Measurements from ENCODE around the gene ZDHHC4.
"Not testable (repeated sequence)": the region's sequence is repeated elsewhere in the genome, so short reads cannot be mapped to it uniquely, and the experiment has no call there.

The ZDHHC4 gene

DNA sequence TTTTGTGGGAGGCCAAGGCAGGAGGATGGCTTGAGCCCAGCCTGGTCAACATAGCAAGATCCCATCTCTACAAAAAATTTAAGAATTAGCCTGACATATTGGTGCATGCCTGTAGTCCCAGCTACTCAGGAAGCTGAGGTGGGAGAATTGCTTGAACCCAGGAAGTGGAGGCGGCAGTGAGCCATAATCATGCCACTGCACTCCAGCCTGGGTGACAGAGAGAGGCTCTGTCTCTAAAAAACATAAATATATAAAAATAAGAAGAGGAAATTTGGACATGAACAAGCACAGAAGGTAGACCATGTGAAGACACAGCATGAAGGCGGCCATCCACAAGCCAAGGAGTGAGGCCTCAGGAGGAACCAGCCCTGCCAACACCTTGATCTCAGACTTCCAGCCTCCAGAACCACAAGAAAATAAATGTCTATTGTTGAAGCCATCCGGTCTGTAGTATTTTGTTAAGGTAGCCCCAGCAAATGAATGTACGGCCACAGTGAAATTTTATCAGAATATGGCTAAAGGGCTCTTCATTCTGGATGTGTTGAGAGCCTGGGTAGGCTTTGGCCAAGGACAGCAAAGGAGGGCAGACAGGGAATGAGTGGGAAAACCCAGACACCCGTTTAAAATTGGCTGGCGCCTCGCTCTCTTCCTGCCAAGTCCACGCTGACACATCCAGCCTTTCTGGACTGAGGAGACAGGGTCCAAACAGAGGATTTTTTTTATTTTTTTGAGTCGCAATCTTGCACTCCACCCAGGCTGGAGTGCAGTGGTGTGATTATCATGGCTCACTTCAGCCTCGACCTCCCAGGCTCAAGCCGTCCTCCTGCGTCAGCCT is 13.1 kb upstream of the ZDHHC4 start:
- no peak for DNase-seq (ENCODE audit: insufficient read length, low spot score)
- FAIRE-seq, result no peak
- TF ChIP-seq, protein P1, sequence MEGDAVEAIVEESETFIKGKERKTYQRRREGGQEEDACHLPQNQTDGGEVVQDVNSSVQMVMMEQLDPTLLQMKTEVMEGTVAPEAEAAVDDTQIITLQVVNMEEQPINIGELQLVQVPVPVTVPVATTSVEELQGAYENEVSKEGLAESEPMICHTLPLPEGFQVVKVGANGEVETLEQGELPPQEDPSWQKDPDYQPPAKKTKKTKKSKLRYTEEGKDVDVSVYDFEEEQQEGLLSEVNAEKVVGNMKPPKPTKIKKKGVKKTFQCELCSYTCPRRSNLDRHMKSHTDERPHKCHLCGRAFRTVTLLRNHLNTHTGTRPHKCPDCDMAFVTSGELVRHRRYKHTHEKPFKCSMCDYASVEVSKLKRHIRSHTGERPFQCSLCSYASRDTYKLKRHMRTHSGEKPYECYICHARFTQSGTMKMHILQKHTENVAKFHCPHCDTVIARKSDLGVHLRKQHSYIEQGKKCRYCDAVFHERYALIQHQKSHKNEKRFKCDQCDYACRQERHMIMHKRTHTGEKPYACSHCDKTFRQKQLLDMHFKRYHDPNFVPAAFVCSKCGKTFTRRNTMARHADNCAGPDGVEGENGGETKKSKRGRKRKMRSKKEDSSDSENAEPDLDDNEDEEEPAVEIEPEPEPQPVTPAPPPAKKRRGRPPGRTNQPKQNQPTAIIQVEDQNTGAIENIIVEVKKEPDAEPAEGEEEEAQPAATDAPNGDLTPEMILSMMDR (IDR thresholded peaks at IDR 0.05; ENCODE audit: insufficient read depth, missing control alignments), result no peak

DNA sequence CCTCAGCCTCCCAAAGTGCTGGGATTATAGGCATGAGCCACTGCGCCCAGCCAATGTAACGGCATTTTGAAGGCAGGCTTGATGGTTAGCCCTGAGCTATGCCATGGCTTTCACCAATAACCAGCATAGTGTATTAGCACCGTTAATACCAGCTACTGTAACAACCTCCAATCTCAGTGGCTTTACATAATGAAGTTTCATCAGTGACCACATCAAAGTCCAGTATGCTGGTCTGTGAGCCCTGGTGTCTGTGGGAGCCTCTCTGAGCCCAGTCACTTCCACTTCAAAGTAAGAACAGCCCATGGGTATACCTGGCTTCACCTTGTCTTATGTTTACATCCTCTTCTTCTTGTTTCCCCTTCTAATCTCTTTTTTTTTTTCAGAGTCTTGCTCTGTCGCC is 11.6 kb upstream of the ZDHHC4 start:
- DNase-seq (ENCODE audit: insufficient read length, low spot score) (no peak), FAIRE-seq (no peak)
- TF ChIP-seq, protein P1 (IDR thresholded peaks at IDR 0.05; ENCODE audit: insufficient read depth, missing control alignments), result no peak

DNA sequence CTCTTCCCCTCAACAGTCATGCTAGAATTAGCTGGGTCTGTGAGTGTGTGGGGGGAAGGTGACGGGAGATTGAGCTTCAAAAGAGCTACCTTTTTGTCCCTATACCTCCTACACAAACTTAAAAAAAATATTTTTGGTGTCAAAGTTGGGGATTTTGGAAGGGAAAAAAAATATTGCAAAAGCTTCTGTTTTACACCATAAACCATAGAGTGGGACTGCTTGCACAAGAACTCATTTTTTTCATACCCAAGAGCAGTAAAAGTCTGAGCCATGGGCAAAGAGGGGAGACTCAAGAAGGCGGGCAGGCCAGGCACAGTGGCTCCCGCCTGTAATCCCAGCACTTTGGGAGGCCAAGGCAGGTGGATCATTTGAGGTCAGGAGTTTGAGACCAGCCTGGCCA is 9.4 kb upstream of the ZDHHC4 start:
- TF ChIP-seq, protein P1 (IDR thresholded peaks at IDR 0.05; ENCODE audit: insufficient read depth, missing control alignments), result no peak
- FAIRE-seq (no peak), DNase-seq (ENCODE audit: insufficient read length, low spot score) (no peak)

DNA sequence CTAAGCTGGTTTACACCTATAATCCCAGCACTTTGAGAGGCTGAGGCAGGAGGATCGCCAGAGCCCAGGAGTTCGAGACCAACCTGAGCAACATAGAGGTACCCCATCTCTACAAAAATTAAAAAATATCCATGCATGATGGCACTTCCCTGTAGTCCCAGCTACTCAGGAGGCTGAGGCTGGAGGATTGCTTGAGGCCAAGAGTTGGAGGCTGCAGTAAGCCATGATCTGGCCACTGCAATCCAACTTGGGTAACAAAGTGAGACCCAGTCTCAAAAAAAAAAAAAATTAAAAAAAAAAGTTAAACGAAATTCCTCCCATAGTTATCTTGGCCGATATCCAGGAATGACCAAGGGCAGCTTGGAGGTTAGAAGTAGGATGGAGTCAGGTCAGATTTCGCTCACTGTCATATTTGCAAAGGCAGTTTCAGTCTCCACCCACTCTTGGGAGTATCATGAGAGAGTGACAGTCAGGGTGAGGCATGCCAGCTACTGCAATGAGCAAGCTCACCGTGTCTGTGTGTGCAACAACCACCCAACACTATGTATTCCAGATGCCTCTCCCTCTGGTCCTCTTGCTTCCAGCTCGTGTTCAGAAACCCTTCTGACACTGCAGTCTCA is 6.0 kb upstream of the ZDHHC4 start:
- DNase-seq (ENCODE audit: insufficient read length, low spot score), result no peak
- FAIRE-seq, result no peak
- TF ChIP-seq, protein P1 (IDR thresholded peaks at IDR 0.05; ENCODE audit: insufficient read depth, missing control alignments), result no peak

DNA sequence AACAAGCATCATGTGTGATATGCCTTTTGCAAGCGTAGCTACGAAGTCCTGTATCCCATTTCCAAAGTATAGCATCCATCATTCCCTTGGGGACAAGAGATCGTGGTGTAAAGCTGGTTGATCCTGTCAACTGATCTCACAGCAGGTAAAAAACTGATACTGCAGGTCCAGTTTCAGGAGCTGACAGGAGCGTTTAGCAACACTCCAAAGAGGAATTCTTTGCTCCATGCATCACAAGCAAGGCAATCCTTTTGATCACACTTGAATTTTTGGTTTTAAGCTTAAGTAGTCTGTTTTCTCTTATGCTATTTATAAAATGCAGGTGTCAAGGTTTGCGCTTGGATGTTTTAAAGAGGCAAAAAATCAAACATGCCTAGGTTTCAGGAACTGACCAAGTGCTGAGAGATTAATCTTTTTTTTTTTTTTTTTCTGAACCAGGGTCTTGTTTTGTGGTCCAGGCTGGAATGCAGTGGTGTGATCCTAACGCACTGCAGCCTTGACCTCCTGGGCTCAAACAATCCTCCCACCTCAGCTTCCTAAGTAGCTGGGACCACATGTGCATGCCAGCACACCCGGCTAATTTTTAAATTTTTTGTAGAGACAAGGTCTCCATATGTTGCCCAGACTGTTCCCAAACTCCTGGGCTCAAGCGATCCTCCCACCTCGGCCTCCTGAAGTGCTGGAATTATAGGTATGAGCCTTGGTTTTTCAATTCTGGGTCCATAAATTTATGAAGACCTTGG is 1.8 kb upstream of the ZDHHC4 start:
- DNase-seq (ENCODE audit: insufficient read length, low spot score), result no peak
- FAIRE-seq, result no peak

DNA sequence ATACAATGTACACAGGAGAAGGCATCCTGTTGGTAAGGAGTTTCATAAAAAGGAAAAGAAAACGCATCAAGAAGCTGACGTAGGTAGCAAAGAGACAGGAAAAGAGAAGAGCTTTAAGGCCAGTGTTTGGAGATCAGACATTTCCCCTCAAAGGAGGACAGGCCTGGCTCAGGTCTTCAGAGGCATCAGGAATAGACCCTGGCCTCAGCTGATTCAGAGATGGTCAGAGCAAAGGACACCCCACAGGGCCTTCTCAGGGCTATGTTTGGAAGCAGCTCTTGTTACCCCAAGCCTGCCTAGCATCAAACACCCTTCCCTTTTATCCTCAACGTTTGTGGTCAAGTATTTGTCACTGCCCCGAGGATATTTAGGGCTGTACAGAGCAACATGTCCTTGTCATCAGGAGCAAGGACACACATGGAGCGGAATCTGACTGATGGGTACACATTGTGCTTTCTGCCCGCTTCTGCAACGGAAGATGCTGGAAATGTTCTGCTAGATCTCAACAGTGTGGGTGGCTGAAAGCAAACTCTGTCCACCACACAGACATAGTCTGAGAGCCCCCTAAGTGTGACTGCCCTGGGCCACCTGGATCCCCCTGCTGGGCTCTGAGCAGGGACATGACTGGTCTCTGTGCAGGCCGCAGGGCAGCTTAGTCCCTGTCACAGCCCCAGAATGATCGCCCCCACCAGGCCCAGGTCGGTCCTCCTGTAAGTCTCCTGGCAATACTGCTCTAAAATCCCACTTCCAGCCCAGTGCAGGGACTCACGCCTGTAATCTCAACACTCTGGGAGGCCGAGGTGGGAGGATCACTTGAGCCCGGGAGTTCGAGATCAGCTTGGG is 1.0 kb upstream of the ZDHHC4 start:
- DNase-seq (ENCODE audit: insufficient read length, low spot score) (no peak), FAIRE-seq (no peak)
- TF ChIP-seq, protein P1 (IDR thresholded peaks at IDR 0.05; ENCODE audit: insufficient read depth, missing control alignments), result no peak

More for the DNA sequence above, 1.8 kb upstream of the ZDHHC4 start:
- TF ChIP-seq, protein P1 (IDR thresholded peaks at IDR 0.05; ENCODE audit: insufficient read depth, missing control alignments), result no peak

DNA sequence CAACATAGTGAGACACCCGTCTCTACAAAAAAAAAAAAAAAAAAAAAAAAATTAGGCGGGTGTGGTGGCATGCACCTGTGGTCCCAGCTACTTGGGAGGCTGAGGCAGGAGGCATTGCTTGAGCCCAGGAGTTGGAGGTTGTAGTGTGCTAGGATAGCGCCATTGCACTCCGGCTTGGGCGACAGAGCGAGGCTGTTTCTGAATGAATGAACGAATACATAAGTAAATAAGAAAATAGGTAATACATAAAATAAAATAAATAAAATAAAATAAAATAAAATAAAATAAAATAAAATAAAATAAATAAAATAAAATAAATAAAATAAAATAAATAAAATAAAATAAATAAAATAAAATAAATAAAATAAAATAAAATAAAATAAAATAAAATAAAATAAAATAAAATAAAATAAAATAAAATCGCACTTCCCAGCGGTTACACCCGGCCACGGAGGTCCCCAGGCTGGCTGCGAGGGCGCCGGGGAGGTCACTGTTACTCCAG is 336 bp upstream of the ZDHHC4 start:
- FAIRE-seq; DNase-seq (ENCODE audit: insufficient read length, low spot score): not testable (repeated sequence)
